Esophagus squamous epithelium (tissue), 4 donors: ENCODE results near the gene DEPDC1.

Experiments used
- POLR2A ChIP-seq, 4 donors: fragments of 450-650 bp; IDR thresholded peaks; one replicate each; pipeline ENCODE4 v1.6.1; 2017; ENCODE audit warnings: antibody characterized with exemption in 4 of 4, mild to moderate bottlenecking in 4 of 4, moderate library complexity in 3 of 4
- TF ChIP-seq, protein P1 (sequence below), 6 experiments: fragments of 450-650 bp in 4 of 6; fragments of 200-600 bp in 2 of 6; sonication (generic) in 2 of 6; IDR thresholded peaks; one replicate each; pipeline ENCODE4 v1.5.1; 2016 to 2019; ENCODE audit warnings: antibody characterized with exemption in 6 of 6, mild to moderate bottlenecking in 4 of 6, moderate library complexity in 4 of 6

DNA sequence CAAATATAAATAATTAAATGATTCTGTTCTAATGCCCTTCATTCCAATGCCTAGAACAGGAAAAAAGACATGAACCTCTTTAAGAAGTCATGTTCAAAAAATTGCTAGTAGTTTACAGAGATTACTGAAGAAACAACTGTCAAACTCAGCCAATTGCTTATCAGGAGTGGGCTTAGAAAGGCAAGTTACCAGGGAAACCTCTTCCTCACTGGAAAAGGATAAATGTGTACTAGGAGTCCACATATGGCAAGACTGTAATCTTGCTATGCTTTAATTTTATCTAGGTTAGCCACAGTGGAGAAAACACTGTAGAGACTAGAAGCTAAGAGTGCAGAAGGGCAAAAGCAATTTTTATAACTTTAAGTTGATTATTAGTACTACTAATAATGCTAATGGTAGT lies 42.1 kb upstream of the DEPDC1 start:
- TF ChIP-seq, protein P1, sequence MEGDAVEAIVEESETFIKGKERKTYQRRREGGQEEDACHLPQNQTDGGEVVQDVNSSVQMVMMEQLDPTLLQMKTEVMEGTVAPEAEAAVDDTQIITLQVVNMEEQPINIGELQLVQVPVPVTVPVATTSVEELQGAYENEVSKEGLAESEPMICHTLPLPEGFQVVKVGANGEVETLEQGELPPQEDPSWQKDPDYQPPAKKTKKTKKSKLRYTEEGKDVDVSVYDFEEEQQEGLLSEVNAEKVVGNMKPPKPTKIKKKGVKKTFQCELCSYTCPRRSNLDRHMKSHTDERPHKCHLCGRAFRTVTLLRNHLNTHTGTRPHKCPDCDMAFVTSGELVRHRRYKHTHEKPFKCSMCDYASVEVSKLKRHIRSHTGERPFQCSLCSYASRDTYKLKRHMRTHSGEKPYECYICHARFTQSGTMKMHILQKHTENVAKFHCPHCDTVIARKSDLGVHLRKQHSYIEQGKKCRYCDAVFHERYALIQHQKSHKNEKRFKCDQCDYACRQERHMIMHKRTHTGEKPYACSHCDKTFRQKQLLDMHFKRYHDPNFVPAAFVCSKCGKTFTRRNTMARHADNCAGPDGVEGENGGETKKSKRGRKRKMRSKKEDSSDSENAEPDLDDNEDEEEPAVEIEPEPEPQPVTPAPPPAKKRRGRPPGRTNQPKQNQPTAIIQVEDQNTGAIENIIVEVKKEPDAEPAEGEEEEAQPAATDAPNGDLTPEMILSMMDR (IDR thresholded peaks at IDR 0.05), result no peak
- TF ChIP-seq POLR2A (IDR thresholded peaks at IDR 0.05), result no peak
